AG09309 (cell line): ENCODE data around the gene FAM78A.

Experiments used
- DNase-seq: peaks from one replicate; pipeline ENCODE4 v3.0.0-alpha.2; 2010; ENCODE audit warnings: low read depth
- H3K4me3 ChIP-seq: 2 replicates; pipeline ENCODE4 v1.5.1; 2011; ENCODE audit warnings: mild to moderate bottlenecking, low read depth, low read length, moderate library complexity; ENCODE audit not compliant: control insufficient read depth
- TF ChIP-seq, protein P1 (sequence below): IDR thresholded peaks from 2 replicates; pipeline ENCODE4 v1.5.1; 2011; ENCODE audit warnings: mild to moderate bottlenecking, low read depth, low read length, inconsistent platforms; ENCODE audit not compliant: insufficient read depth, control insufficient read depth; ENCODE audit errors: missing control alignments

FAM78A gene

DNA sequence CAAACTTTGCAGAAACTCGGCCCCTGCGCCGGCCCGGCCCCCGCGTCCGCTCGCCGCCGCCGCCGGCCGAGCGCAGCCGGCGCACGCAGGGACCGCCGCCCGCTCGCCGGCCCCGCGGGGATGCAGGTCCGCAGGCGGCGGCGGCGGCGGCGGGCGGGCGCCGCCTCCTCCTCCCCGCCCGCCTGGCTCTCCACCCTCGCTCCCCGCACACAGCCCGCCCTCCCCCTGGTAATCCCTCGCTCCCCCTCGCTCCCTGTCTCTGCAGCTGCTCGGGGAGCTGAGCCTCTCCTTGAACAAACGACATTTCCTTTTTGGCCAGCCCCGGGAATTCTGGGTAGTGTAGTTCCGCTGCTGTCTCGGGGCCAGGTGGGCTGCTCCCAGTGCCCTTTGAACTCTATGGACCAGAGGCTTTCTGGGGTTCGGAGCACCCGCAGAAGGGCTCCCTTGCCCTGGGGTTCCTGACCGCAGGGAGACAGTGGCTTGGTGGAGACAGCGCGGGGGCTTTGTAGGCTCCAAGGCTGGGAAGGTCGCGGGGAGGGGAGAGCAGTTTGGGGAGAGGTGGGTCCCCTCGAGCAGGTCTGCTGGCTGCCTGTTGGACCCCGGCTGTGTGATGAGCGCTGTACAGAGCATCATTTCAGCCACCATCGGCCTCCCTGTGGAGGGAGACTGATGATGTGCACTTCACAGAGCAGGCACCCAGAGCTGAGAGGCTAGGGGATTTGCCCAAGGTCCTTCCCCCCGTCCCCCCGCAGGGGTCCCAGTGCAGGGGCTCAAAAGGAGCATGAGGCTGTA, 1.8 kb upstream of the FAM78A start:
- peak overlapping the region; percentile 37 for H3K4me3 ChIP-seq
- DNase-seq = peak; percentile 31

DNA sequence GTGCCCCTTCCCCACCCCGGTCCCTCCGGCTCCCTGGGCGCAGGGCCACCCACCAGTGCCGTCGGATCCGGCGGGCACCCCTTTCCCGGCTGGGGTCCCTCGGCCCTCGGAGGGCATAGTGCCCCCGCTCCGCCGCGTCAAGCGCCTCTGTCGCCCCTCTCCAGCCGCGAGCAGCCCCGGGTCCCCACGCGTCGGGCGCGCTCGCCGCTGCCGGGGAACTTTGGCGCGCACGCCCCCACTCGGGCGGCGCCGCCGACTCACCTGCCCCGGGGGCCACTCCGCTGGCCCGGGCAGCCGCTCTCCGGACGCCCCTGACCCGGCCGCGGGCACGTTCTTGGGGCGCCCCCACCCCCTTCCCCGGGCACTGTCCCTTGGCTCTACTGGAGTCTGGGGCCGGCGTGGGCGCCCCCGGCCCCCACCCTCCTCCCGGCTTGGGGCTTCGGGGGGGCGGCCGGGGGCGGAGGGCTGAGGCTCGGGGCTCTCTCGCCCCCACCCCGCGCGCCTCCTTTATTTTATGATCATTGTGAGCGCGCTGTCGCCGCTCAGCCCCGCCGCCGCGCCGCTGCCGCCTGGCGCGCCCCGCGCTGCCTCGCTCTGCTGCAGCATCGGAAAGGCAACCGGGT, 1.1 kb upstream of the FAM78A start:
- H3K4me3 ChIP-seq = peak overlapping the region; percentile 37
- no peak for DNase-seq
- TF ChIP-seq, protein P1, sequence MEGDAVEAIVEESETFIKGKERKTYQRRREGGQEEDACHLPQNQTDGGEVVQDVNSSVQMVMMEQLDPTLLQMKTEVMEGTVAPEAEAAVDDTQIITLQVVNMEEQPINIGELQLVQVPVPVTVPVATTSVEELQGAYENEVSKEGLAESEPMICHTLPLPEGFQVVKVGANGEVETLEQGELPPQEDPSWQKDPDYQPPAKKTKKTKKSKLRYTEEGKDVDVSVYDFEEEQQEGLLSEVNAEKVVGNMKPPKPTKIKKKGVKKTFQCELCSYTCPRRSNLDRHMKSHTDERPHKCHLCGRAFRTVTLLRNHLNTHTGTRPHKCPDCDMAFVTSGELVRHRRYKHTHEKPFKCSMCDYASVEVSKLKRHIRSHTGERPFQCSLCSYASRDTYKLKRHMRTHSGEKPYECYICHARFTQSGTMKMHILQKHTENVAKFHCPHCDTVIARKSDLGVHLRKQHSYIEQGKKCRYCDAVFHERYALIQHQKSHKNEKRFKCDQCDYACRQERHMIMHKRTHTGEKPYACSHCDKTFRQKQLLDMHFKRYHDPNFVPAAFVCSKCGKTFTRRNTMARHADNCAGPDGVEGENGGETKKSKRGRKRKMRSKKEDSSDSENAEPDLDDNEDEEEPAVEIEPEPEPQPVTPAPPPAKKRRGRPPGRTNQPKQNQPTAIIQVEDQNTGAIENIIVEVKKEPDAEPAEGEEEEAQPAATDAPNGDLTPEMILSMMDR = no peak

More for the DNA sequence above, 1.8 kb upstream of the FAM78A start:
- TF ChIP-seq, protein P1 = no peak

DNA sequence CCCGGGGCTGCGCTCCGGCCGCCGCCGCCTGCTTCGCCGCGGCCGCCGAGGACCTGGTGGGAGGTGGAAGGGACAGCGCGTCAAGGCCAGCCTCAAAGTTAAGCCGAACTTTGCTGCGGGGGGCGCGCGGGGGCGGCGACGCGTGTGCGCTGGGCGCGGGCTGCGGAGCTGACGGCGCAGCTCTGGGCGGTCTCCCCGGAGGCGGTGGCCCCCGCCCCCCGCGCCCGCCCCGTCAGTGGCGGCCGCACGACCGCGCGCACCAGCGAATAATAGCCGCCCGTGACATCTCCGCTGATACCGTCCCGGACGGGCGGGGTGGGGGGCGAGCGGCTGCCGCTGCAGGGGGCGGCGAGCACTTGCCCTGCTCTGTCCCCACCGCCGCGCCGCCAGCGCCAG, 579 bp upstream of the FAM78A start:
- no peak for DNase-seq
- TF ChIP-seq, protein P1 = no peak
- no peak overlapping the region for H3K4me3 ChIP-seq

DNA sequence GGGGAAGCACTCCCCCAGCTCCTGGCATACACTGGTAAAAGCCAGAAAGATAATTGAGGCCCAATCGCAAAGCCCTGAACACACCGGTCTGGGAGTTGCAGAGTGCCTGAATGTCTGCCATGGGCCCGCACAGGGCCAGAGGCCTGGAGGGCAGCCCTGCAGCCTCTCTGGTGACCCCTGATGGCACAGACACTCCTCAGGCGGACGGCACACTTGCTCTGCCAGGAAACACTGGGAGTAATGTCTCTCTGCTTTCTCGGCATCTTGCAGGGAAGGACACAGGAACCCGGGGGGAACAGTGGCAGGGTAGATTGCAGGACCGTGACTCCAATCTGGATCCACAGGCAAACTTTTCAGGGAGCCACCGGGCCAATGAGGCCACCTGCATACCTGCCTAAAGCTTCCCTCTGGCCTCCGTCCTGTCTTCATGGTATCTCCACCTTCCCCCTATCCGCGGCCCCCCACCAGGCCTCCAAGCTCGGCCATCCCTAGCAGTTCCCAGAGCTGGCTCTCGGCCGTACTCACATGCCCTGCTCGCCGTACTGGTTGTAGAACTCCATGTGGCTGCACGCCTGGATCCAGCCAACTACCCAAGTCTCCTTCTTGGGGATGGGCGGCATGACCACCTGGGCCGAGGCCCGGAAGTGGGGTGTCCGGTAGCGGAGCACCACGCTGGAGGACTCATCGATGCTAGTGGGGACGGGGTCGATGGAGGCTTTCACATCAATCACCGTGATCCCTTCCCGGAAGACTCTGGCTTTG, 797 bp downstream of the FAM78A start:
- DNase-seq = no peak
- TF ChIP-seq, protein P1 = no peak
- no peak overlapping the region for H3K4me3 ChIP-seq

DNA sequence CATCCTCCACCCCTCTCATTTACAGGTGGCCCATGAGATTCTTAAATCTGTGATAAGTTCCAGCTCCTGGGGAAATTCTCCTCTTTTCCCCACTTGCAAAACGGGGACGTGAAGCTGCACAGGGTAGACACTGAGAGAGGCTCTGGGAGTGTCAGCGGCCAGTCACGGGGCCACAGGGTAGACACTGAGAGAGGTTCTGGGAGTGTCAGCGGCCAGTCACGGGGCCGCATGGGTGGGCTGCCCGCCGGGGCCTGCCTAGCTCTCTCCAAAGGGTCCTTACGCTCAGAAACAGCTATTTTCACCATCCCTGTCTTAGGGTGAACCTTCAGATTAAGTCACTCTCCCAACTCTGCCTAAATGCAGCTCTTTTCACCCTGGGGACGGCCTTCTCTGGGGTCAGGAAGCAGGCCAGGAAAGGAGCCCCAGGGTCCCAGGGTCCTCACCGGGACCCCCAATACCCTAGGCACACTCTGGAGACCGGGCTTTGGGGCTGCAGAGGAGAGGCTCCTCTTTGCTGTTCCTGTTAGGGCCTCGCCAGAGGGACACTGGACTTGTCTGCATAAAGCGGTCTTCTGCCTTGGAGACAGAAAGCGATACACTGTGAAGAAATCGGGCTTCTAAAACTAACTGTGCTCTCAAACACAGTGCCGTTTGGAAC, 1.5 kb downstream of the FAM78A start:
- no peak overlapping the region for H3K4me3 ChIP-seq
- DNase-seq = no peak
- TF ChIP-seq, protein P1 = no peak
